NCI-H2171 (cell line): ENCODE measurements around the gene ARX.

Source experiments
- DNase-seq: peaks from one replicate; lab custom pipeline; 2025; lab: John Stamatoyannopoulos, UW

Gene ARX

DNA sequence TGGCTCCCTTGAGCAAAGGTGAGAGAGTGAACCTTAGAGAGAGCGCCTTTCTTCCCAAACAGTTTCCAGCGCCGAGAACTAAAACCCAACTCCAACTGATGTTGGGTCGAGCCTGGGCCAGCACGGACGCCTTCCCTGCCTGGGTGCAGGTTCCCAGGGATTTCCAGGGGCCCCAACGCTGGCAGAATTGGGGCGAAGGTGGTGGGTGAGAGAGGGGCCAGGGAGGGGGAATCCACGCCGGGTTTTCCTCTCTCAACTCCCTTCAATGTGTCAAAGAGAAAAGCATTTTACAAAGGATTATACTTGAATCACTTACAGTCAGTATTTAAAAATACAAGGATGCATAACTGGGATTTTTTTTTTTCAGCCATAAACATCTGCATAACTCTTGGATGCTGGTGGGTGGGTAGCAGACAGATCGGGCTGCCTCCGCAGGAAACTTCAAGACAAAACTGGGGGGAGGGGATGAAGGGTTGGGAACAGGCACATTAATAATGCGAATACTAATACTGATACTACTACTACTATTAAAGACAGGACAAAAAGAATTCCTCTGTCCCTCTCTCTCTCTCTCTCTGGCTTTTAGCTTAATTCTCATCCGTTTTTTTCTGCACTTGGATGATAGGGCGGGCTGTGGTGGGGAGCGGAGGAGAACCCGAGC lies 1.3 kb upstream of the ARX start:
- no peak for DNase-seq

- no peak for DNase-seq
These were observed 551 bp upstream of the ARX start for GRCh38 chrX:25016361-25016671.

- DNase-seq = no peak
These were observed 1.4 kb downstream of the ARX start for GRCh38 chrX:25014366-25014838.

GRCh38 chrX:25013632-25014365 lies 2.0 kb downstream of the ARX start:
- peak; percentile 14 for DNase-seq

GRCh38 chrX:25012793-25013631 lies 2.8 kb downstream of the ARX start:
- DNase-seq = no peak

DNA sequence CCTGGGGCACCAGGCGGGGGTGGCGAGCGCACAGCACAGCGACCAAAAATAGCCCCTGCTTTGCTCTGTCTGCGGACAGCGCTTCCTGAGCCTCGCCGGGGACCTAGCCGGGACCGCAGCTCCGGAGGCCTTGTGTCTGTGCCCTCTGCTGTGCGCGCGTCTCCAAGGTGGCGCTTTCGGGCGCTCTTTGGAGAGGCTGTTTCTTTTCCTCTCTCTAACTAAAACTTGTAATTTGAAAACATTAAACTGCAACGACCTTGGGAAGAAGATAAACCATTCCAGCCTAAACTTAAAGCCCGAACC lies 3.4 kb downstream of the ARX start:
- no peak for DNase-seq

DNA sequence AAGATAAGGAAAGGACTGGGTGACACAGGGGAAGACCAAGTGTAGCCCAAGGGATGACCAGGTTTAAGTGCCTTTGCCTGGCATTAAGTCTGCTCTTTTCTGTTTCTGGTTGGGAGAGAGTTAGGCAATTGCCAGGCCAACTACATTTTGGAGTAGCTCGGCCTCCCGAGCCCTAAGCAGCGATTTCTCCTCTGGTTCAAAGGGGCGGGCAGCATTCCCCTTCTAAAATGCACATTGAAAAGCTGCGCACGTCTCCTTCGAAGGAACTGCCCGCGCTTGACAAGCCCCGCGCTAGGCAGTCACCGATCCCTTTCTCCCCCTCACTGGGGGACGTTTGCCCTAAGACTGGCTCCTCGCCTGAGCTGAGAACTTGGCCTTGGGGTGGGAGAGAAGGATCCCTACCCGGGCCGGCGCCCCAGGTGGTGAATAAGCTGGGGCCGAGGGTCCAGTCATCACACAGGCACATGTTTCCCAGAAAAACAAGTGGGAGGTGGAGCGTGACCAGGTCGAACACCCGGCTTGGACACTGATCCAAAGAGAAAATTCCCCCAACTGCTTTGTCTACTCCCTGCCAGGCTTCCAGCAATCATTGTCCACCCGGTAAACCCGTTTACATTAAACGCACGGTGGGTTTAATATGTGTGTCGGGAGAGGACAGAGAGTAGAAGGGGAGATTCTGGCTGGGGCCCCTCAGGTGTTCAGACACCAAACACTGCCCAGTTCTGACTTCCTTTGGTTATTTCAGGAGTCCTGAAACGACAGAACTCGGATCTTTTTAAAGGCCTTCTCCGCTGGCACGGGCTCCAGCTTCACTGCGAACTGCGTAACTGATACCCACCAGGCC lies 4.0 kb downstream of the ARX start:
- no peak for DNase-seq

GRCh38 chrX:25010784-25011588 lies 4.8 kb downstream of the ARX start:
- DNase-seq = no peak

DNA sequence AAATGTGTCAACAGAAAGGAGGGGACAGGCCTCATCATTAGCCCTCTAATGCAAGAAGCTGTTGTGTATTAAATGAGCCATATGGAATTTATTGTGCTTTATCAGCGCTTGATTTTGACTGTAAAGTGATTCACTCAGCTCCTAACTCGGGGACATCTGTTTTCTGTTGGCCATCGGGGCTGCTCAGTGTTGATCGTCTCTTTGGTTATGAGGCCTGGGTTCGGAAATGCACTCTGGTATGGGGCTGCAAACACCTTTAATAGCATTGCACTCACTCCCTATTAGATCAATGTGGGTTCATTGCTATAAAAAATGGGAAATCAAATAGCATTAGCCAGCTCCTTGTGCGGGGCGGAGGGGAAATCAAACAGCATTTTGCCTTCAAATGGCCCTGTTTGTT lies 6.4 kb downstream of the ARX start:
- DNase-seq = no peak

GRCh38 chrX:25007059-25008053 lies 8.4 kb downstream of the ARX start:
- DNase-seq = no peak

- DNase-seq = no peak
These were observed 9.1 kb downstream of the ARX start for GRCh38 chrX:25006586-25007058.

- DNase-seq = no peak
These were observed 10.2 kb downstream of the ARX start for GRCh38 chrX:25005382-25006185.

DNA sequence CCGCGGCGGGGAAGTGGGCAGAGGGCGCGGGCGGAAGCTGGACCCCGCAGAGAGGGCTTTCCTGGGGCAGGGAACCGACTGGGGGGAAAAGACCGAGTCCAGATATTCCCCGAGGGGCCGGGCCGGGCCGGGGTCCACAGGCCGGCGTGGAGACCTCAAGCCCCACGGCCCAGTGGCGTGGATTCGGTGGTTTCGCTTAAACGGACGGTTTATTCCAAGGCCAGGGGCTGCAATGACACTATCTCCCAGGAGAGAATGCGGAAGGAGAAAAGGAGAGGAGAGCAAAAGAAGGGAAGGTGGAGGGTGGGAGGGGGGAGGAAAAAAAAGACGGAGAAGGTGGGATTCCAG lies 10.8 kb downstream of the ARX start:
- no peak for DNase-seq

GRCh38 chrX:25004485-25005032 lies 11.2 kb downstream of the ARX start:
- no peak for DNase-seq

DNA sequence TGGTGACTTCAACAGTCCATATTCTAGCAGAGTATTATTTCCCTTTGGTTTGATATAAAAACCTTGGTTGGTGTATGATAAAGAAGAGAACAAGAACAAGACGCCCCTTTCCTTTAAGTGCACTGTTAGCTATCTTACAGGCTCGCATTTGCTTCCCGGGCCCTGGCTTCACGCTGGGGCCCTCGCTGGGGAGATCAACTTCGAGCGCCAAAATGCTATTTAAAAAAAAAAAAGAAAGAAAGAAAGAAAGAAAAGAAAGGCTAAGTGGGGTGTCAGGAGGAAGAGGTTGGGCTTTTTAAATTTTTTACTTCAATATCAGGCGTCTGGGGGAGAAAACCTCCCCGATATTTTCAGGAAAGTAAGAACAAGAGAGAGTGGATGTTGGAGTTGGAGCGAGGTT lies 11.7 kb downstream of the ARX start:
- no peak for DNase-seq

- DNase-seq = no peak
These were observed 12.5 kb downstream of the ARX start for GRCh38 chrX:25003066-25003849.

GRCh38 chrX:25002661-25003020 lies 13.1 kb downstream of the ARX start:
- no peak for DNase-seq
